Measurements from ENCODE around the gene DCUN1D2.

The DCUN1D2 gene

DNA sequence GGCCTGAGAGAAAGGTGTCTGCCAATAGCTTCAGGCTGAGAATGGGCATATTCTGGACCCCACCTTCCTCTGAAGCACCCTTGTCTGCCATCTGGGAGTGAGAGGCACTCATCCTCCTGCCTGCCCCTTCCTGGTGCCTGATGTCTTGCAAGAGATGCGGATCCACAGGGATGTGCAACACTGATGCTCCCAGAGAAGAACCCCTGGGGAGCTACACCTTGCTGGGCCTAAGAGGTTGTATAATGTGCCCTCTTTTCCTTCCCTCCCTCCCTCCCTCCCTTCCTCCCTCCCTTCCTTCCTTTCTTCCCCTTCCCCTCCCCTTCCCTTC is 71.8 kb downstream of the DCUN1D2 start:
- H3K27ac ChIP-seq = no peak overlapping the region
- TF ChIP-seq ZFX (IDR thresholded peaks at IDR 0.05) = no peak

DNA sequence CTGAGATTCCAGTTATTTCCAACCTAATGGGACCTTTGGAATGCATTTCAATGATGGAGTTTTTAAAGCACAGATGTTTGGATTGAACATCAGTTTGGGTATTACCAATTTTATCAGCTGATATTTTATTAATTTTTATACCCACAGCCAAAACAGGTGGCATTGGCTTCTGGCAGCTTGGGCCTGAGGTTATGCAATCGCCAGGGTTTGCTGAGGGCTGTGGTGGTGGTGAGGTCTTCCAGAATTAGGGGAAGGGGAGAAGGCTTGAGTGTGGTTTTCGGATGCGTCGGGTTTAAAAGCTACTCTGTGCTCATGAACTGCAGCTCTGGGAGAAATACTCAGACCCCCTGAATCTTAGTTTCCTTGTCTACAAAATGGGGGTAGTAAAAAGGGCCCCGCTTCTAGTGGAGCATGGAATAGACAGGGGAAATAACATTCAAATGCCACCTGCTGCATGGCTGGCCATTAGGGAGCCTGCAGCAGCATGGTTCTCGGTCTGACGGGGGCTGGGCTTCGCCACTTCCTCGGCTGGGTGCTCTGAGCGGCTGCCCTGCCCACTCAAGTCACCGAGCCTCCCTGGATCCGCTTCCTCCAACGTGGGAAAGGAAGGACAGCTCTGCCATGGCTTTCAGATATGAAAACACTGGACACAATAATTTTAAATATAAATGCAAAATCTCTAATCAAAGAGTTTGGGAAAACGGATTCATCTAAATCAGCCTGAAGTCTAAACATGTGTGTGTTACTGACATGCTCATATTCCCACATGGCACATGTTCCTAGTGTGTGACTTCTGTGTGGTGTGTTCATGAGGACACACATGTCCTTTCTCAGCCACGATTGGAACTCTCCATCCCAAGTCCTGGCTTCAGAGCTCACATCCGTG is 72.4 kb downstream of the DCUN1D2 start:
- no peak overlapping the region for H3K27ac ChIP-seq
- TF ChIP-seq ZFX (IDR thresholded peaks at IDR 0.05) (no peak), CTCF (conservative IDR thresholded peaks at IDR 0.05) (no peak)

GRCh38 chr13:113417008-113417751 is 73.3 kb downstream of the DCUN1D2 start:
- TF ChIP-seq ZFX (IDR thresholded peaks at IDR 0.05) = no peak
- no peak overlapping the region for H3K27ac ChIP-seq

GRCh38 chr13:113415825-113416224 is 74.7 kb downstream of the DCUN1D2 start:
- no peak overlapping the region for H3K27ac ChIP-seq
- no peak for TF ChIP-seq ZFX (IDR thresholded peaks at IDR 0.05)
- no peak for TF ChIP-seq CTCF (conservative IDR thresholded peaks at IDR 0.05)

DNA sequence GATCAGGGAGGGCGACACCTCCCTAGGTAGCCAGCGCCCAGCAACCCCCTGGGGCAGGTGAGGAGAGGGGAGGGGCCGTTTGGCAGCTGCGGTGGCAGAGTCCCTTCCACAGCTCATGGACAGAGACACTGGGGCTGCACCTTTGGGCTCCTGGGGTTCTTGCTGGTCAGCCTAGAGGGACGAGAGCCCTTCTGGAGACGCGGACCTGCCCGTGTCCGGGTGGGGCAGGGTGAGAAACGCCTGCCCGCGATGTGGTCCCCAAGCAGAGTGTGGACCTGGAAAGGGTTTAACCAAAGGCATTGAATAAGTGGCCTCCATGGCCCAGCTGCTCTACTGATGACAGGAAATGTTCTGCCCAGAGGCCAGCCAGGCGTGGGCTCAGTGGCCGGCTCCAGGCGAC is 75.5 kb downstream of the DCUN1D2 start:
- no peak overlapping the region for H3K27ac ChIP-seq
- TF ChIP-seq CTCF (conservative IDR thresholded peaks at IDR 0.05) (no peak), ZFX (IDR thresholded peaks at IDR 0.05) (no peak)

DNA sequence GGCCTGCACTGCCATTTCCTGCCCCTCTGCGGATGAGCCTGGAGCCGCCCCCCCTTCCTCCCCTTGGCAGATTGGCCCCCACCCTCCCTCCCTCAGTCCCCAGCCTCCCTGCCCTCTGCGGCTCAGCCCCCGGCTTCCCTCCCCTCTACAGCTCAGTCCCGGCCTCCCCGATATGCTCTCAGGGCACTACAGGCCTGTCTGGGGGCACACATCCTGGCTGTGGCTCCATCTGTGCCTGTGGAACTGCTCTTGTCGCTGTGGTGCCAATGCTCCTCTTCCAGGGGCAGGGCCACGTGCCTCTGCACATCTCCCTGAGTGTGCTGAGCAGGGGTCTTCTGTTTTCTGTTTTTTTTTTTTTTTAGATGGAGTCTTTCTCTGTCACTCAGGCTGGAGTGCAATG is 76.2 kb downstream of the DCUN1D2 start:
- no peak for TF ChIP-seq ZFX (IDR thresholded peaks at IDR 0.05)
- TF ChIP-seq CTCF (conservative IDR thresholded peaks at IDR 0.05) = no peak

GRCh38 chr13:113413898-113414282 is 76.6 kb downstream of the DCUN1D2 start:
- H3K27ac ChIP-seq = no peak overlapping the region
- no peak for TF ChIP-seq ZFX (IDR thresholded peaks at IDR 0.05)
- TF ChIP-seq CTCF (conservative IDR thresholded peaks at IDR 0.05) = no peak

More for the DNA sequence above, 76.2 kb downstream of the DCUN1D2 start:
- no peak overlapping the region for H3K27ac ChIP-seq

DNA sequence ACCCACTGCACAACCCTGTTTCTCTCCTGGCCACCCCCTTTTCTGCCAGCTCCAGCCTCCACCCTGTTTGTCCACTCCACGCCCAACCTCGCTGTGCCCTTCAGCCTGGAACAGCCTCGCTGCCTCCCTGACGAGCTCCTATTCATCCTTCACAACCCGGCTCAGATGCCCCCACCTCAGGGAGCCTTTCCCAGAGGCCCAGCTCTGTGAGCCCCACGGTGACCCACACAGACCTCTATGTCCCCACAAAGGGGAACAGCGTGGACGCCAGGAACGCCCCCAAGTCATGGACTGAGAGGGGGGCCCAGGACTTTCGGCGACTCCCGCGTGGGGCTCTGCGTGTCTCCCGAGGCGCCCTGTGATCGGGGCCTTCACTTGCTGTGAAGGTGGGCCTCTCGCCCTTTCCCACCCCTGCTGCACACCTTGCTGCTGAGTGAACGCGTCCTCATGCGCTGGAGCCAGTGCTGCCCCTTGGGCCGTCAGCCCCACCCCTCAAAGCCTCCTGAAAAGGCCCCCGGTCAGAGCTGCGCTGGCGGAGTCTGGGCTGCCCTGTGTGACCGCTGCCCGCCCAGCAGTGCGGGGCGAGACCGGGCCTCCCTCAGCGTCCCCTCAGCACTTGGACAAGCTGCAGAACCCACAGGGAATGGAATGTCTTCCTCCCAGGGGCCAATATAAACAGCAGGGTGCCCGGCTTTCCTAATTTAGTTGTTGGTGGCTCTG is 77.2 kb downstream of the DCUN1D2 start:
- TF ChIP-seq CTCF (conservative IDR thresholded peaks at IDR 0.05) (no peak), ZFX (IDR thresholded peaks at IDR 0.05) (no peak)
- no peak overlapping the region for H3K27ac ChIP-seq
